HG03159 (cell line): ENCODE data around the gene PFN4.
A peak's percentile ranks its signal among the peaks of the same experiment; 100 is the strongest.

Source experiments
- ATAC-seq: cut with Tn5 transposase; IDR thresholded peaks from one replicate; pipeline ENCODE4 v1.9.1; 2021; ENCODE audit warnings: mild to moderate bottlenecking, moderate library complexity; ENCODE audit not compliant: unreplicated experiment

The PFN4 gene

GRCh38 chr2:24082787-24083566 is 40.2 kb downstream of the PFN4 start:
- ATAC-seq, result no peak

GRCh38 chr2:24080701-24081100 is 42.4 kb downstream of the PFN4 start:
- ATAC-seq, result no peak

GRCh38 chr2:24077879-24078278 is 45.3 kb downstream of the PFN4 start:
- no peak for ATAC-seq

GRCh38 chr2:24077535-24077877 is 45.6 kb downstream of the PFN4 start:
- no peak for ATAC-seq

GRCh38 chr2:24076849-24077534 is 46.1 kb downstream of the PFN4 start:
- ATAC-seq, result peak; percentile 18

- peak; percentile 96 for ATAC-seq
Observed at GRCh38 chr2:24075915-24076848, 47.0 kb downstream of the PFN4 start, which contains the start of gene SF3B6. Gene SF3B6, minus strand, starts transcription at chr2:24076326. Its CDS starts 97 bp downstream, at chr2:24076229.

- ATAC-seq, result no peak
Observed at GRCh38 chr2:24075259-24075658, 47.9 kb downstream of the PFN4 start.

GRCh38 chr2:24073816-24074215 is 49.3 kb downstream of the PFN4 start:
- ATAC-seq, result no peak

- ATAC-seq, result no peak
Observed at GRCh38 chr2:24072259-24072658, 50.9 kb downstream of the PFN4 start.

GRCh38 chr2:24065341-24065740 is 57.8 kb downstream of the PFN4 start:
- ATAC-seq, result no peak
